Stomach smooth muscle (tissue), 2 donors: ENCODE results near the gene LRRC23.
"Not testable (repeated sequence)": the region's sequence is repeated elsewhere in the genome, so short reads cannot be mapped to it uniquely, and the experiment has no call there.

ENCODE experiments used
- H3K27ac ChIP-seq: one replicate; pipeline ENCODE4 v1.7.0; 2013; ENCODE audit warnings: mild to moderate bottlenecking, low read length, inconsistent platforms
- H3K27me3 ChIP-seq, 2 donors: one replicate each; pipeline ENCODE4 v1.7.0; 2013; ENCODE audit warnings: low read length in 2 of 2; ENCODE audit not compliant: insufficient read depth in 2 of 2, control insufficient read depth in 1 of 2
- H3K36me3 ChIP-seq, 2 donors: one replicate each; pipeline ENCODE4 v1.7.0; 2013; ENCODE audit warnings: low read length in 2 of 2; ENCODE audit not compliant: control insufficient read depth in 2 of 2, insufficient read depth in 2 of 2
- H3K4me1 ChIP-seq: one replicate; pipeline ENCODE4 v1.7.0; 2013; ENCODE audit warnings: low read length; ENCODE audit not compliant: control insufficient read depth, insufficient read depth
- H3K4me3 ChIP-seq, 2 donors: one replicate each; pipeline ENCODE4 v1.7.0; 2013; ENCODE audit warnings: low read length in 2 of 2
- H3K9ac ChIP-seq, 2 donors: one replicate each; pipeline ENCODE4 v1.7.0; 2013; ENCODE audit warnings: low read length in 2 of 2, mild to moderate bottlenecking in 1 of 2
- H3K9me3 ChIP-seq, 2 donors: one replicate each; pipeline ENCODE4 v1.7.0; 2013; ENCODE audit warnings: low read length in 2 of 2; ENCODE audit not compliant: control insufficient read depth in 2 of 2
- donor health status: healthy.
- donor health status: Pancreatic carcinoma.

Gene LRRC23

GRCh38 chr12:6890789-6891645, 13.6 kb upstream of the LRRC23 start:
- peak overlapping the region; percentile 89 to 91 for H3K9ac ChIP-seq
- no peaks in the 10 kb centered on the region for H3K36me3 ChIP-seq
- peaks cover 9% of the 10 kb centered on the region for H3K4me1 ChIP-seq
- peak overlapping the region; percentile 83 to 96 for H3K4me3 ChIP-seq
- H3K27ac ChIP-seq: peak overlapping the region; percentile 89
- H3K27me3 ChIP-seq: no peaks in the 10 kb centered on the region
- no peaks in the 10 kb centered on the region for H3K9me3 ChIP-seq

GRCh38 chr12:6891646-6892001, 13.0 kb upstream of the LRRC23 start:
- Histone ChIP-seq H3K27me3 (no peaks in the 10 kb centered on the region), H3K36me3 (no peaks in the 10 kb centered on the region), H3K9ac (peak overlapping the region; percentile 89 to 91), H3K27ac (peak overlapping the region; percentile 89), H3K9me3 (no peaks in the 10 kb centered on the region), H3K4me3 (peak overlapping the region; percentile 83 to 96), H3K4me1 (peaks cover 9% of the 10 kb centered on the region)

GRCh38 chr12:6892683-6893082, 11.9 kb upstream of the LRRC23 start:
- not testable (repeated sequence) for H3K9me3 ChIP-seq, H3K36me3 ChIP-seq, H3K27ac ChIP-seq, H3K4me1 ChIP-seq, H3K4me3 ChIP-seq, H3K9ac ChIP-seq, H3K27me3 ChIP-seq

- no peaks in the 10 kb centered on the region for H3K27me3 ChIP-seq
- no peak overlapping the region for H3K9ac ChIP-seq
- H3K9me3 ChIP-seq: no peaks in the 10 kb centered on the region
- no peak overlapping the region for H3K27ac ChIP-seq
- H3K36me3 ChIP-seq: no peaks in the 10 kb centered on the region
- no peak overlapping the region for H3K4me3 ChIP-seq
- H3K4me1 ChIP-seq: peaks cover 9% of the 10 kb centered on the region
Observed at GRCh38 chr12:6894321-6894720, 10.3 kb upstream of the LRRC23 start.

GRCh38 chr12:6896846-6897435, 7.7 kb upstream of the LRRC23 start:
- Histone ChIP-seq H3K4me1 (peaks cover 6% of the 10 kb centered on the region), H3K36me3 (no peaks in the 10 kb centered on the region), H3K9me3 (no peaks in the 10 kb centered on the region), H3K4me3 (no peak overlapping the region), H3K27me3 (no peaks in the 10 kb centered on the region), H3K9ac (no peak overlapping the region), H3K27ac (no peak overlapping the region)

GRCh38 chr12:6899427-6899826, 5.2 kb upstream of the LRRC23 start:
- Histone ChIP-seq H3K27me3 (no peaks in the 10 kb centered on the region), H3K4me3 (no peak overlapping the region), H3K9ac (no peak overlapping the region), H3K9me3 (no peaks in the 10 kb centered on the region), H3K4me1 (peaks cover 11% of the 10 kb centered on the region), H3K36me3 (no peaks in the 10 kb centered on the region), H3K27ac (no peak overlapping the region)

GRCh38 chr12:6899837-6900519, 4.6 kb upstream of the LRRC23 start:
- Histone ChIP-seq H3K36me3 (no peaks in the 10 kb centered on the region), H3K27ac (no peak overlapping the region), H3K4me1 (peaks cover 14% of the 10 kb centered on the region), H3K9ac (no peak overlapping the region), H3K9me3 (no peaks in the 10 kb centered on the region), H3K4me3 (no peak overlapping the region), H3K27me3 (no peaks in the 10 kb centered on the region)

GRCh38 chr12:6902448-6902847, 2.2 kb upstream of the LRRC23 start:
- Histone ChIP-seq H3K27me3 (no peaks in the 10 kb centered on the region), H3K36me3 (peaks cover 7 to 10% of the 10 kb centered on the region in 2 donors), H3K4me1 (peaks cover 20% of the 10 kb centered on the region), H3K4me3 (no peak overlapping the region), H3K27ac (no peak overlapping the region), H3K9me3 (no peaks in the 10 kb centered on the region), H3K9ac (no peak overlapping the region)

- Histone ChIP-seq H3K9me3 (no peaks in the 10 kb centered on the region), H3K9ac (no peak overlapping the region), H3K4me1 (peaks cover 20% of the 10 kb centered on the region), H3K27ac (no peak overlapping the region), H3K27me3 (no peaks in the 10 kb centered on the region), H3K36me3 (peaks cover 7 to 10% of the 10 kb centered on the region in 2 donors), H3K4me3 (no peak overlapping the region)
Observed at GRCh38 chr12:6903722-6904121, 900 bp upstream of the LRRC23 start.

GRCh38 chr12:6905414-6906040, 905 bp downstream of the LRRC23 start:
- Histone ChIP-seq H3K9me3 (no peaks in the 10 kb centered on the region), H3K36me3 (peaks cover 7 to 10% of the 10 kb centered on the region in 2 donors), H3K27ac (peak overlapping the region; percentile 76), H3K4me1 (peaks cover 13% of the 10 kb centered on the region), H3K9ac (peak overlapping the region; percentile 93 to 97), H3K4me3 (peak overlapping the region; percentile 98 to 99), H3K27me3 (no peaks in the 10 kb centered on the region)
